Measurements from ENCODE around the gene SH3BGRL3. TPM values are rescaled to one million over a fixed set of nuclear protein-coding genes. Genes with fewer than 3 reads are reported as not detected.

SH3BGRL3 gene
- total RNA-seq, 2 experiments from 2014 or later = 662 to 665 TPM

GRCh38 chr1:26293911-26294463, 14.1 kb downstream of the SH3BGRL3 start:
- DNase-seq = no peak
- Mint-ChIP-seq H3K9me3 (no peaks in the 10 kb centered on the region), H3K4me1 (peaks cover 31% of the 10 kb centered on the region), H3K4me3 (no peak overlapping the region), H3K27ac (no peak overlapping the region), H3K36me3 (ENCODE audit: low read depth) (peaks cover 5% of the 10 kb centered on the region), H3K27me3 (no peaks in the 10 kb centered on the region)
- ChIA-PET CTCF (no interaction called here), POLR2A (interaction anchor here (1.2 to 1.3 kb wide), 3 partner anchors 13 to 21 kb away, joined by 3 to 5 read pairs (median 3); partner anchors contain the start of gene UBXN11)

GRCh38 chr1:26295194-26296138, 15.6 kb downstream of the SH3BGRL3 start:
- Mint-ChIP-seq H3K36me3 (ENCODE audit: low read depth) (peaks cover 5% of the 10 kb centered on the region), H3K27ac (no peak overlapping the region), H3K9me3 (no peaks in the 10 kb centered on the region), H3K4me3 (no peak overlapping the region), H3K4me1 (peaks cover 22% of the 10 kb centered on the region), H3K27me3 (no peaks in the 10 kb centered on the region)
- CTCF ChIA-PET = no interaction called here
- DNase-seq = no peak
- POLR2A ChIA-PET = interaction anchor here (1.3 to 28.5 kb wide), 2 partner anchors 11 to 12 kb away, joined by 5 to 1302 read pairs; partner anchors contain the start of genes SH3BGRL3 and UBXN11

GRCh38 chr1:26296340-26297056, 16.6 kb downstream of the SH3BGRL3 start:
- Mint-ChIP-seq H3K27me3 (no peaks in the 10 kb centered on the region), H3K9me3 (no peaks in the 10 kb centered on the region), H3K27ac (no peak overlapping the region), H3K4me3 (no peak overlapping the region), H3K36me3 (ENCODE audit: low read depth) (peaks cover 5% of the 10 kb centered on the region), H3K4me1 (peaks cover 19% of the 10 kb centered on the region)
- DNase-seq = no peak
- POLR2A ChIA-PET = interaction anchor here (1.3 to 28.5 kb wide), 4 partner anchors 10 to 21 kb away, joined by 3 to 1302 read pairs (median 6); partner anchors contain the start of genes CD52, SH3BGRL3 and UBXN11
- CTCF ChIA-PET = interaction anchor here (1.0 to 1.3 kb wide), 2 partner anchors 12 to 23 kb away, joined by 3 to 4 read pairs; no protein-coding TSS in a partner anchor

- ChIA-PET POLR2A (interaction anchor here (1.3 to 28.5 kb wide), 4 partner anchors 9 to 20 kb away, joined by 3 to 1302 read pairs (median 6); partner anchors contain the start of genes CD52, SH3BGRL3 and UBXN11), CTCF (interaction anchor here (0.6 to 2.8 kb wide), 4 partner anchors 12 to 91 kb away, joined by 3 to 13 read pairs (median 4); no protein-coding TSS in a partner anchor)
- Mint-ChIP-seq H3K27me3 (no peaks in the 10 kb centered on the region), H3K27ac (no peak overlapping the region), H3K9me3 (no peaks in the 10 kb centered on the region), H3K4me1 (peaks cover 13% of the 10 kb centered on the region), H3K4me3 (no peak overlapping the region), H3K36me3 (ENCODE audit: low read depth) (peaks cover 5% of the 10 kb centered on the region)
- no peak for DNase-seq
These were observed 17.3 kb downstream of the SH3BGRL3 start for GRCh38 chr1:26297057-26297790.

- Mint-ChIP-seq H3K27me3 (no peaks in the 10 kb centered on the region), H3K27ac (no peak overlapping the region), H3K4me3 (no peak overlapping the region), H3K36me3 (ENCODE audit: low read depth) (peaks cover 5% of the 10 kb centered on the region), H3K4me1 (peaks cover 13% of the 10 kb centered on the region), H3K9me3 (no peaks in the 10 kb centered on the region)
- POLR2A ChIA-PET = interaction anchor here (1.7 to 28.5 kb wide), 3 partner anchors 8 to 14 kb away, joined by 6 to 1302 read pairs (median 7); partner anchors contain the start of genes SH3BGRL3 and UBXN11
- CTCF ChIA-PET = interaction anchor here (0.6 to 2.8 kb wide), 2 partner anchors 12 to 91 kb away, joined by 3 to 13 read pairs; no protein-coding TSS in a partner anchor
- no peak for DNase-seq
These were observed 17.9 kb downstream of the SH3BGRL3 start for GRCh38 chr1:26297791-26298124.

GRCh38 chr1:26300578-26301275, 20.8 kb downstream of the SH3BGRL3 start:
- peaks cover 19% of the 10 kb centered on the region for H3K4me1 Mint-ChIP-seq
- DNase-seq = no peak
- H3K27me3 Mint-ChIP-seq = no peaks in the 10 kb centered on the region
- no peaks in the 10 kb centered on the region for H3K36me3 Mint-ChIP-seq (ENCODE audit: low read depth)
- ChIA-PET CTCF (interaction anchor here (0.9 to 2.8 kb wide), 2 partner anchors 15 to 16 kb away, joined by 3 to 13 read pairs; no protein-coding TSS in a partner anchor), POLR2A (interaction anchor here (1.5 to 28.5 kb wide), 2 partner anchors 17 kb away, joined by 6 to 1302 read pairs; partner anchors contain the start of genes CD52 and SH3BGRL3)
- no peaks in the 10 kb centered on the region for H3K9me3 Mint-ChIP-seq
- H3K4me3 Mint-ChIP-seq = no peak overlapping the region
- no peak overlapping the region for H3K27ac Mint-ChIP-seq

GRCh38 chr1:26302733-26303405, 23.0 kb downstream of the SH3BGRL3 start:
- Mint-ChIP-seq H3K27ac (no peak overlapping the region), H3K4me1 (peaks cover 37% of the 10 kb centered on the region), H3K4me3 (no peak overlapping the region), H3K9me3 (no peaks in the 10 kb centered on the region), H3K27me3 (no peaks in the 10 kb centered on the region), H3K36me3 (ENCODE audit: low read depth) (no peaks in the 10 kb centered on the region)
- ChIA-PET POLR2A (interaction anchor here (8.6 to 28.5 kb wide), 2 partner anchors 15 to 19 kb away, joined by 216 to 1302 read pairs; partner anchors contain the start of genes CD52 and SH3BGRL3), CTCF (interaction anchor here (2.0 to 2.7 kb wide), 2 partner anchors 14 to 18 kb away, joined by 5 to 8 read pairs; no protein-coding TSS in a partner anchor)
- no peak for DNase-seq

- ChIA-PET POLR2A (interaction anchor here (0.6 to 28.5 kb wide), 4 partner anchors 9 to 69 kb away, joined by 3 to 1302 read pairs (median 112); partner anchors contain the start of genes CD52 and SH3BGRL3), CTCF (interaction anchor here (0.6 to 21.0 kb wide), 3 partner anchors 13 to 85 kb away, joined by 3 to 883 read pairs (median 5); partner anchors contain the start of genes CD52 and SH3BGRL3)
- H3K27me3 Mint-ChIP-seq = no peaks in the 10 kb centered on the region
- no peaks in the 10 kb centered on the region for H3K9me3 Mint-ChIP-seq
- H3K4me3 Mint-ChIP-seq = peak overlapping the region; percentile 90
- no peak for DNase-seq
- no peaks in the 10 kb centered on the region for H3K36me3 Mint-ChIP-seq (ENCODE audit: low read depth)
- peaks cover 44% of the 10 kb centered on the region for H3K4me1 Mint-ChIP-seq
- H3K27ac Mint-ChIP-seq = peak overlapping the region; percentile 98
These were observed 25.9 kb downstream of the SH3BGRL3 start for GRCh38 chr1:26305667-26306289.

- Mint-ChIP-seq H3K27ac (peak within 1 kb of the TSS; percentile 98), H3K27me3 (no peaks in the 10 kb centered on the region), H3K9me3 (no peaks in the 10 kb centered on the region), H3K36me3 (ENCODE audit: low read depth) (no peaks in the 10 kb centered on the region), H3K4me3 (peak within 1 kb of the TSS; percentile 90), H3K4me1 (peaks cover 43% of the 10 kb centered on the region)
- ChIA-PET CTCF (interaction anchor here (0.6 to 21.0 kb wide), 11 partner anchors 11 to 690 kb away, joined by 3 to 883 read pairs (median 8); partner anchors contain the start of genes CD52, CEP85 and SH3BGRL3), POLR2A (interaction anchor here (0.6 to 28.5 kb wide), 10 partner anchors 9 to 126 kb away, joined by 3 to 1302 read pairs (median 6); partner anchors contain the start of genes CD52, CEP85, DHDDS and SH3BGRL3)
- peak; percentile 96 for DNase-seq
These were observed 26.7 kb downstream of the SH3BGRL3 start, which contains the start of gene UBXN11 for GRCh38 chr1:26306290-26307229. Gene UBXN11, minus strand, starts transcription at chr1:26306636. Its CDS starts 3,753 bp downstream, at chr1:26302883.

All from activated CD4-positive, alpha-beta memory T cell treated with anti-CD3 and anti-CD28 coated beads, Interleukin-2, amount 10 ng/mL, durations not matched to agents 7 days and 5 days (primary cell).